HTERT RPE-1 (cell line): Measurements from ENCODE around the gene TFB1M.
"Not testable (repeated sequence)": the region's sequence is repeated elsewhere in the genome, so short reads cannot be mapped to it uniquely, and the experiment has no call there.

Source experiments
- in situ Hi-C: fragments of 300-500 bp; cut with MboI; formaldehyde crosslinking; loops from 4 replicates; pipeline ENCODE4 v1.14.3; 2020; ENCODE audit warnings: low sequenced_read_pairs

TFB1M gene

GRCh38 chr6:155314092-155314772 is at the start of gene TFB1M:
Gene TFB1M, minus strand, starts transcription at chr6:155314484. Its CDS starts 56 bp downstream, at chr6:155314428.
- in situ Hi-C loops = no loop called here

- in situ Hi-C loops = not testable (repeated sequence)
These were observed 49.7 kb upstream of the TFB1M start for GRCh38 chr6:155364021-155364420.

GRCh38 chr6:155362968-155363632 is 48.8 kb upstream of the TFB1M start:
- in situ Hi-C loops = not testable (repeated sequence)

GRCh38 chr6:155354167-155354566 is 39.9 kb upstream of the TFB1M start:
- in situ Hi-C loops = no loop called here

GRCh38 chr6:155352811-155353210 is 38.5 kb upstream of the TFB1M start:
- in situ Hi-C loops = no loop called here

- in situ Hi-C loops = no loop called here
These were observed 37.8 kb upstream of the TFB1M start for GRCh38 chr6:155352130-155352420.

GRCh38 chr6:155351273-155352129 is 37.2 kb upstream of the TFB1M start:
- in situ Hi-C loops = no loop called here

- in situ Hi-C loops = no loop called here
These were observed 35.7 kb upstream of the TFB1M start for GRCh38 chr6:155349956-155350355.

- in situ Hi-C loops = no loop called here
These were observed 34.8 kb upstream of the TFB1M start for GRCh38 chr6:155349129-155349528.

- in situ Hi-C loops = no loop called here
These were observed 33.5 kb upstream of the TFB1M start for GRCh38 chr6:155347800-155348199.

GRCh38 chr6:155346957-155347356 is 32.7 kb upstream of the TFB1M start:
- in situ Hi-C loops = no loop called here

- in situ Hi-C loops = no loop called here
These were observed 30.2 kb upstream of the TFB1M start for GRCh38 chr6:155344341-155345006.

GRCh38 chr6:155341130-155341828 is 27.0 kb upstream of the TFB1M start:
- in situ Hi-C loops = no loop called here

GRCh38 chr6:155340464-155341129 is 26.3 kb upstream of the TFB1M start:
- in situ Hi-C loops = no loop called here

GRCh38 chr6:155339929-155340328 is 25.6 kb upstream of the TFB1M start:
- in situ Hi-C loops = not testable (repeated sequence)

GRCh38 chr6:155338237-155338636 is 24.0 kb upstream of the TFB1M start:
- in situ Hi-C loops = not testable (repeated sequence)

GRCh38 chr6:155335265-155335664 is 21.0 kb upstream of the TFB1M start:
- in situ Hi-C loops = no loop called here

- in situ Hi-C loops = not testable (repeated sequence)
These were observed 19.8 kb upstream of the TFB1M start for GRCh38 chr6:155334073-155334472.

- in situ Hi-C loops = no loop called here
These were observed 19.1 kb upstream of the TFB1M start for GRCh38 chr6:155333414-155333813.

- in situ Hi-C loops = no loop called here
These were observed 16.6 kb upstream of the TFB1M start for GRCh38 chr6:155330922-155331321.
